SK-N-SH treated with all-trans-retinoic acid at 6 μM for 48 hours (cell line): ENCODE measurements around the gene TAP1.
A peak's percentile ranks its signal among the peaks of the same experiment; 100 is the strongest.

ENCODE experiments used
- ATAC-seq: fragments of 200-7000 bp; cut with Tn5 transposase; 3 replicates; pipeline ENCODE4 v1.9.1; 2020; ENCODE audit warnings: mild to moderate bottlenecking, moderate library complexity
- ARNTL ChIP-seq: fragments of 450-650 bp; formaldehyde crosslinking; IDR thresholded peaks from 2 replicates; pipeline ENCODE4 v1.5.0; 2020; ENCODE audit warnings: low read depth, mild to moderate bottlenecking, moderate library complexity, borderline replicate concordance
- CSDC2 ChIP-seq: fragments of 250-450 bp; sonication (Bioruptor Pico); IDR thresholded peaks from 2 replicates; pipeline ENCODE4 v1.5.0; 2020; ENCODE audit warnings: mild to moderate bottlenecking, moderate library complexity
- ESRRG ChIP-seq: fragments of 250-450 bp; sonication (Bioruptor Pico); IDR thresholded peaks from 2 replicates; pipeline ENCODE4 v1.6.1; 2021; ENCODE audit warnings: mild to moderate bottlenecking
- ISL1 ChIP-seq: fragments of 250-450 bp; sonication (Bioruptor Pico); IDR thresholded peaks from 2 replicates; pipeline ENCODE4 v2.1.2; 2022; ENCODE audit warnings: mild to moderate bottlenecking, moderate library complexity
- OSR1 ChIP-seq: fragments of 250-450 bp; sonication (Bioruptor Pico); IDR thresholded peaks from 2 replicates; pipeline ENCODE4 v1.8.0; 2022; ENCODE audit warnings: moderate library complexity, mild to moderate bottlenecking, inconsistent platforms
- PPARA ChIP-seq: fragments of 250-450 bp; sonication (Bioruptor Pico); IDR thresholded peaks from 2 replicates; pipeline ENCODE4 v1.5.0; 2020; ENCODE audit warnings: mild to moderate bottlenecking, borderline replicate concordance
- RARB ChIP-seq: fragments of 250-450 bp; sonication (Bioruptor Pico); IDR thresholded peaks from 2 replicates; pipeline ENCODE4 v1.8.0; 2021; ENCODE audit warnings: mild to moderate bottlenecking, moderate library complexity
- TOX ChIP-seq: fragments of 250-450 bp; sonication (Bioruptor Pico); IDR thresholded peaks from 2 replicates; pipeline ENCODE4 v1.8.0; 2021; ENCODE audit warnings: mild to moderate bottlenecking, moderate library complexity, borderline replicate concordance
- ZFP3 ChIP-seq: fragments of 250-450 bp; sonication (Bioruptor Pico); IDR thresholded peaks from 2 replicates; pipeline ENCODE4 v1.5.0; 2020; ENCODE audit warnings: mild to moderate bottlenecking, moderate library complexity
- ZFP30 ChIP-seq: fragments of 450-650 bp; formaldehyde crosslinking; IDR thresholded peaks from 2 replicates; pipeline ENCODE4 v1.5.0; 2022; ENCODE audit warnings: mild to moderate bottlenecking, moderate library complexity
- ZNF565 ChIP-seq: fragments of 450-650 bp; formaldehyde crosslinking; conservative IDR thresholded peaks from 2 replicates; pipeline ENCODE4 v1.5.0; 2020; ENCODE audit warnings: low read depth, mild to moderate bottlenecking, moderate library complexity
- ZNF70 ChIP-seq: fragments of 450-650 bp; formaldehyde crosslinking; IDR thresholded peaks from 2 replicates; pipeline ENCODE4 v1.5.0; 2020; ENCODE audit warnings: mild to moderate bottlenecking, moderate library complexity
- ZNF8 ChIP-seq: fragments of 450-650 bp; formaldehyde crosslinking; IDR thresholded peaks from 2 replicates; pipeline ENCODE4 v1.5.0; 2020; ENCODE audit warnings: mild to moderate bottlenecking, moderate library complexity
- TF ChIP-seq, protein P1 (sequence below): fragments of 250-450 bp; sonication (Bioruptor Pico); IDR thresholded peaks from 2 replicates; pipeline ENCODE4 v1.8.0; 2021; ENCODE audit warnings: low read depth, mild to moderate bottlenecking, moderate library complexity, borderline replicate concordance
- TF ChIP-seq, protein P2 (sequence below): fragments of 250-450 bp; sonication (Bioruptor Pico); IDR thresholded peaks from 2 replicates; pipeline ENCODE4 v1.8.0; 2020; ENCODE audit warnings: mild to moderate bottlenecking, moderate library complexity, borderline replicate concordance
- TF ChIP-seq, protein P3 (sequence below): fragments of 250-450 bp; sonication (Bioruptor Pico); IDR thresholded peaks from 2 replicates; pipeline ENCODE4 v1.5.1; 2020; ENCODE audit warnings: low read depth, mild to moderate bottlenecking, moderate library complexity
- TF ChIP-seq, protein P4 (sequence below): fragments of 250-450 bp; sonication (Bioruptor Pico); IDR thresholded peaks from 2 replicates; pipeline ENCODE4 v1.5.1; 2021; ENCODE audit warnings: mild to moderate bottlenecking, moderate library complexity

The TAP1 gene

DNA sequence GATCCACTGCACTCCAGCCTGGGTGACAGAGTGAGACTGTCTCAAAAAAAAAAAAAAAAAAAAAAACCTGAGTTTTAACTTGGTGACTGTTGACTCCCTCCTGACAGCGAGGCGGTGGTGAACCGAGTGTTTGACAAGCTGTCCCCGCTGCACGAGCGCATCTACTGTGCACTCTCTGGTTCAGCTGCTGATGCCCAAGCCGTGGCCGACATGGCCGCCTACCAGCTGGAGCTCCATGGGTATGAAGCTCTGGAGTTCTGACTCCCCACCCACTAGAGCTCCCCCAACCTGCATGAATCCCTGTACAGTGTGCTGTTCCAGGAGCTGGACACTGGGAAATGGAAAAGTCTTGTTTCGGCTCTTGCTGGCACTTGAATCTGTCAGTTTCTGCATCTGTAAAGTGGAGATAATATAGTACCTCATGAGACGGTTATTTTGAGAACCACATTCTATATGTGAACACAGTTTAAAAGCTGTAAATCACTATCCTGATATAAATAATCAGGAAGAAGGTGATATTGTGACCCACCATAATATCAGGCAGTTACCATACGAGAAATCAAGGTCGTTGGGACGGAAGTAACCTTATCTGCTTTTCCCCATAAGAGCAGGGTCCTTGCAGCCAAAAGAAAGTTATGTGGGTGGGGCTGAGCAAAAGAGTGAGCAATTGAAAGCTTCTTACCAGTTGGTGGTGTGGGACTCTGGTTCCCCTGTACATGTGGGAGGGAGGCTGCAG lies 3.8 kb upstream of the TAP1 start:
- ATAC-seq: no peak
- TF ChIP-seq ZNF565 (CRISPR knock-in tag): no peak
- no peak for TF ChIP-seq ESRRG
- TF ChIP-seq OSR1 (CRISPR knock-in tag): no peak
- TF ChIP-seq RARB (CRISPR knock-in tag): no peak
- TF ChIP-seq ZFP30 (CRISPR knock-in tag): no peak
- TF ChIP-seq, protein P1, sequence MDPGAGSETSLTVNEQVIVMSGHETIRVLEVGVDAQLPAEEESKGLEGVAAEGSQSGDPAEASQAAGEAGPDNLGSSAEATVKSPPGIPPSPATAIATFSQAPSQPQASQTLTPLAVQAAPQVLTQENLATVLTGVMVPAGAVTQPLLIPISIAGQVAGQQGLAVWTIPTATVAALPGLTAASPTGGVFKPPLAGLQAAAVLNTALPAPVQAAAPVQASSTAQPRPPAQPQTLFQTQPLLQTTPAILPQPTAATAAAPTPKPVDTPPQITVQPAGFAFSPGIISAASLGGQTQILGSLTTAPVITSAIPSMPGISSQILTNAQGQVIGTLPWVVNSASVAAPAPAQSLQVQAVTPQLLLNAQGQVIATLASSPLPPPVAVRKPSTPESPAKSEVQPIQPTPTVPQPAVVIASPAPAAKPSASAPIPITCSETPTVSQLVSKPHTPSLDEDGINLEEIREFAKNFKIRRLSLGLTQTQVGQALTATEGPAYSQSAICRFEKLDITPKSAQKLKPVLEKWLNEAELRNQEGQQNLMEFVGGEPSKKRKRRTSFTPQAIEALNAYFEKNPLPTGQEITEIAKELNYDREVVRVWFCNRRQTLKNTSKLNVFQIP (CRISPR knock-in tag): no peak
- TF ChIP-seq PPARA (CRISPR knock-in tag): no peak
- TF ChIP-seq TOX: no peak
- TF ChIP-seq ARNTL (CRISPR knock-in tag): no peak
- TF ChIP-seq ZNF70 (CRISPR knock-in tag): no peak
- no peak for TF ChIP-seq ZNF8 (CRISPR knock-in tag)
- TF ChIP-seq, protein P2, sequence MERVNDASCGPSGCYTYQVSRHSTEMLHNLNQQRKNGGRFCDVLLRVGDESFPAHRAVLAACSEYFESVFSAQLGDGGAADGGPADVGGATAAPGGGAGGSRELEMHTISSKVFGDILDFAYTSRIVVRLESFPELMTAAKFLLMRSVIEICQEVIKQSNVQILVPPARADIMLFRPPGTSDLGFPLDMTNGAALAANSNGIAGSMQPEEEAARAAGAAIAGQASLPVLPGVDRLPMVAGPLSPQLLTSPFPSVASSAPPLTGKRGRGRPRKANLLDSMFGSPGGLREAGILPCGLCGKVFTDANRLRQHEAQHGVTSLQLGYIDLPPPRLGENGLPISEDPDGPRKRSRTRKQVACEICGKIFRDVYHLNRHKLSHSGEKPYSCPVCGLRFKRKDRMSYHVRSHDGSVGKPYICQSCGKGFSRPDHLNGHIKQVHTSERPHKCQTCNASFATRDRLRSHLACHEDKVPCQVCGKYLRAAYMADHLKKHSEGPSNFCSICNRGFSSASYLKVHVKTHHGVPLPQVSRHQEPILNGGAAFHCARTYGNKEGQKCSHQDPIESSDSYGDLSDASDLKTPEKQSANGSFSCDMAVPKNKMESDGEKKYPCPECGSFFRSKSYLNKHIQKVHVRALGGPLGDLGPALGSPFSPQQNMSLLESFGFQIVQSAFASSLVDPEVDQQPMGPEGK: no peak
- no peak for TF ChIP-seq ZFP3
- TF ChIP-seq, protein P3, sequence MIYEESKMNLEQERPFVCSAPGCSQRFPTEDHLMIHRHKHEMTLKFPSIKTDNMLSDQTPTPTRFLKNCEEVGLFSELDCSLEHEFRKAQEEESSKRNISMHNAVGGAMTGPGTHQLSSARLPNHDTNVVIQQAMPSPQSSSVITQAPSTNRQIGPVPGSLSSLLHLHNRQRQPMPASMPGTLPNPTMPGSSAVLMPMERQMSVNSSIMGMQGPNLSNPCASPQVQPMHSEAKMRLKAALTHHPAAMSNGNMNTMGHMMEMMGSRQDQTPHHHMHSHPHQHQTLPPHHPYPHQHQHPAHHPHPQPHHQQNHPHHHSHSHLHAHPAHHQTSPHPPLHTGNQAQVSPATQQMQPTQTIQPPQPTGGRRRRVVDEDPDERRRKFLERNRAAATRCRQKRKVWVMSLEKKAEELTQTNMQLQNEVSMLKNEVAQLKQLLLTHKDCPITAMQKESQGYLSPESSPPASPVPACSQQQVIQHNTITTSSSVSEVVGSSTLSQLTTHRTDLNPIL (CRISPR knock-in tag): no peak

DNA sequence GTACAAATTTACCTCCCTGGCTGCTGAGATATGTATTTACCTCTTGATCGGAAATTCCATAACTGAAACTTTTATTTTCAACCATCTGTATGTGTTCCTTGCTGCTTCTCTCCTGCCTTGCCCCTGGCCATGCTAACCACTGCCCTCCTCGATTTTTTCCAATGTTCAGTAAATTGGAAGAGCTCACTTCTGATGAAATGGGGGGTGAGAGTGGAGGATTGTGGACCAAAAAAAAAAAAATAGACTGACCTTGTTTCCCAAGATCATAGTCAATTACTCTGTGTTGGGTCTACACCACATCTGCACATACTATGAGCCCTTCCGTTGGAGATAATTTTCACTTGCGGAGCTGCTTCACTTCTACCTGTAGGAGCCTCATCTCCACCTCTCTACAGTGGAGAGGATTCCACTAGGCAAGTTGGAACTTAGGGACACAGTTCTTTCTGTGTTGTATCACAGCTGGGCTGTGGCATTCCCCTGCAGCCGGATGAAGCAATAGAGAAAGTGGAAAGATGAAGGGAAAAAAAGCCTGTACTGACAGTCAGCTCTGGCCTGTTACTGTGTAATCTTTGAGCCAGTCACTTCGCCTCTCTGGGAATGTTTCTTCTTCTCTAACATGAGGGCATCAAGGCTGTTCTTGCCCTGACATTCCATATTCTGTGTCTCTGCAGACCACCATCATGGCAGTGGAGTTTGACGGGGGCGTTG lies 2.1 kb upstream of the TAP1 start:
- TF ChIP-seq ZNF8 (CRISPR knock-in tag): no peak
- no peak for TF ChIP-seq CSDC2 (CRISPR knock-in tag)
- TF ChIP-seq OSR1 (CRISPR knock-in tag): no peak
- no peak for TF ChIP-seq ZFP3
- TF ChIP-seq ESRRG: no peak
- TF ChIP-seq, protein P4, sequence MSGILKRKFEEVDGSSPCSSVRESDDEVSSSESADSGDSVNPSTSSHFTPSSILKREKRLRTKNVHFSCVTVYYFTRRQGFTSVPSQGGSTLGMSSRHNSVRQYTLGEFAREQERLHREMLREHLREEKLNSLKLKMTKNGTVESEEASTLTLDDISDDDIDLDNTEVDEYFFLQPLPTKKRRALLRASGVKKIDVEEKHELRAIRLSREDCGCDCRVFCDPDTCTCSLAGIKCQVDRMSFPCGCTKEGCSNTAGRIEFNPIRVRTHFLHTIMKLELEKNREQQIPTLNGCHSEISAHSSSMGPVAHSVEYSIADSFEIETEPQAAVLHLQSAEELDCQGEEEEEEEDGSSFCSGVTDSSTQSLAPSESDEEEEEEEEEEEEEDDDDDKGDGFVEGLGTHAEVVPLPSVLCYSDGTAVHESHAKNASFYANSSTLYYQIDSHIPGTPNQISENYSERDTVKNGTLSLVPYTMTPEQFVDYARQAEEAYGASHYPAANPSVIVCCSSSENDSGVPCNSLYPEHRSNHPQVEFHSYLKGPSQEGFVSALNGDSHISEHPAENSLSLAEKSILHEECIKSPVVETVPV (CRISPR knock-in tag): no peak

DNA sequence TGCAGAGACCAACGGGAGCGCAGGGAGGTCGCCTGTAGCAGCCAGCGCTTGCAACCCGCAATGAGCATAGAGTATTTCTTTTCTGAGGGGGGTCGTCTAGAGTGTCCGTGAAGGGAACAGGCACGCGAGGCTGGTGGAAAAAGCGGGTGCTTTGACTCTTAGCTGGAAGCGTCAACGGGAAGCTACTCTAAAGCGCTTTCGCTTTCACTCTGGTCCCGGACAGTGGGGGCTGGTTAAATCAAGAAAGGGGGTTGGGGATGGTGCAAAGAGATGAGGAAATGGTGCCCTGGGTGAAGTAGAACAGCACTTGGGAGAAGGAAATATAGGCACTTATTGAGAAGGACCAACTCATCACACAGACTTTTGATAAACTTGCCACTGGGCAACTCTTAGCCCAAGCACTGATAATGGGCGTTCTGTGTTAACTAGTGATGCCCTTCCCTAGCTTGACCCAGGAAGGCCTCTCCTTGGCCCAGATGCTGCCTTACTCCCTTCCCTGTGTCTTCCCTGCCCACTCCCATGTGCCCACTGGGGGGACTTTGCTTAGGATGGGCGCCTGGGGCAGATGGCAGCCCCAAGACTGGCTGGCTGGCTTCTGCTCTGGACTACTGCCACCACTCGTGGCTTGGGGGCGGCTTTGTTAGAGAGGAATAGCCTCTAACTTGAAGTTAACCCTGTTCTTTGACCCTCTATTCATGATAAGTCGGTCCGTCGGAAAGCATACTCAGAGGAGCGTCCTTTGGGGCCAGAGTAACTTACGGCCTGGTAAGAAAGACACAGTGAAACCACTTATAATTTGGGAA lies 1.1 kb upstream of the TAP1 start:
- ATAC-seq: peak; percentile 18
- TF ChIP-seq, protein P3 (CRISPR knock-in tag): no peak
- TF ChIP-seq ARNTL (CRISPR knock-in tag) (no peak), ISL1 (CRISPR knock-in tag) (no peak)

More for the DNA sequence above, 2.1 kb upstream of the TAP1 start:
- no peak for ATAC-seq
